ENCODE measurements around the gene ZG16B. TPM values are rescaled to one million over a fixed set of nuclear protein-coding genes. Genes with fewer than 3 reads are reported as not detected.

The ZG16B gene
- total RNA-seq, 2 experiments from 2014 or later = 0.97 to 2.1 TPM

GRCh38 chr16:2787961-2788360 is 42.1 kb upstream of the ZG16B start:
- CTCF ChIA-PET = interaction anchor here (0.5 to 0.8 kb wide), 2 partner anchors 52 to 89 kb away, joined by 3 read pairs; no protein-coding TSS in a partner anchor
- H3K4me1 Mint-ChIP-seq (ENCODE audit: low read depth) = peaks cover 7% of the 10 kb centered on the region

GRCh38 chr16:2790631-2791030 is 39.5 kb upstream of the ZG16B start:
- DNase-seq = no peak
- Mint-ChIP-seq H3K4me1 (ENCODE audit: low read depth) (peaks cover 3% of the 10 kb centered on the region), H3K36me3 (ENCODE audit: low read depth) (no peaks in the 10 kb centered on the region), H3K27me3 (peaks cover 9% of the 10 kb centered on the region), H3K9me3 (no peaks in the 10 kb centered on the region), H3K27ac (no peak overlapping the region), H3K4me3 (no peak overlapping the region)
- no peak for TF ChIP-seq CTCF (IDR thresholded peaks at IDR 0.05)
- CTCF ChIA-PET = interaction anchor here (1.0 to 1.5 kb wide), 2 partner anchors 49 to 78 kb away, joined by 3 to 6 read pairs; no protein-coding TSS in a partner anchor
- ATAC-seq = no peak
- intact Hi-C loops (cut with micrococcal nuclease) = no loop called here
- POLR2A ChIA-PET = no interaction called here

More at GRCh38 chr16:2787961-2788360, 42.1 kb upstream of the ZG16B start:
- Mint-ChIP-seq H3K27ac (no peak overlapping the region), H3K36me3 (ENCODE audit: low read depth) (no peaks in the 10 kb centered on the region), H3K4me3 (no peak overlapping the region), H3K9me3 (no peaks in the 10 kb centered on the region), H3K27me3 (peaks cover 2% of the 10 kb centered on the region)
- ATAC-seq = no peak
- no peak for DNase-seq
- intact Hi-C loops (cut with micrococcal nuclease) = no loop called here
- POLR2A ChIA-PET = interaction anchor here (0.6 kb wide), 1 partner anchor 9 kb away, joined by 3 read pairs; no protein-coding TSS in a partner anchor
- TF ChIP-seq CTCF (IDR thresholded peaks at IDR 0.05) = no peak

GRCh38 chr16:2791174-2791573 is 38.9 kb upstream of the ZG16B start:
- Mint-ChIP-seq H3K27ac (no peak overlapping the region), H3K36me3 (ENCODE audit: low read depth) (no peaks in the 10 kb centered on the region), H3K4me3 (no peak overlapping the region), H3K27me3 (peaks cover 9% of the 10 kb centered on the region), H3K9me3 (no peaks in the 10 kb centered on the region), H3K4me1 (ENCODE audit: low read depth) (peaks cover under 1% of the 10 kb centered on the region)
- DNase-seq = no peak
- ChIA-PET POLR2A (interaction anchor here (1.3 kb wide), 1 partner anchor 20 kb away, joined by 5 read pairs; no protein-coding TSS in a partner anchor), CTCF (interaction anchor here (1.0 to 1.5 kb wide), 2 partner anchors 48 to 77 kb away, joined by 3 to 6 read pairs; no protein-coding TSS in a partner anchor)
- TF ChIP-seq CTCF (IDR thresholded peaks at IDR 0.05) = no peak
- intact Hi-C loops (cut with micrococcal nuclease) = no loop called here
- no peak for ATAC-seq

GRCh38 chr16:2792940-2793339 is 37.2 kb upstream of the ZG16B start:
- no peaks in the 10 kb centered on the region for H3K9me3 Mint-ChIP-seq
- POLR2A ChIA-PET = no interaction called here
- intact Hi-C loops (cut with micrococcal nuclease) = no loop called here
- H3K27ac Mint-ChIP-seq = no peak overlapping the region
- no peak for TF ChIP-seq CTCF (IDR thresholded peaks at IDR 0.05)
- CTCF ChIA-PET = interaction anchor here (1.2 to 1.7 kb wide), 2 partner anchors 8 to 9 kb away, joined by 3 to 4 read pairs; no protein-coding TSS in a partner anchor
- no peaks in the 10 kb centered on the region for H3K4me1 Mint-ChIP-seq (ENCODE audit: low read depth)
- DNase-seq (no peak), ATAC-seq (no peak)
- peaks cover 7% of the 10 kb centered on the region for H3K27me3 Mint-ChIP-seq
- H3K4me3 Mint-ChIP-seq = no peak overlapping the region
- H3K36me3 Mint-ChIP-seq (ENCODE audit: low read depth) = no peaks in the 10 kb centered on the region

GRCh38 chr16:2795395-2796143 is 34.5 kb upstream of the ZG16B start:
- no peak for TF ChIP-seq CTCF (IDR thresholded peaks at IDR 0.05)
- Mint-ChIP-seq H3K4me3 (no peak overlapping the region), H3K27me3 (peaks cover 7% of the 10 kb centered on the region), H3K27ac (no peak overlapping the region), H3K36me3 (ENCODE audit: low read depth) (no peaks in the 10 kb centered on the region), H3K9me3 (no peaks in the 10 kb centered on the region), H3K4me1 (ENCODE audit: low read depth) (no peaks in the 10 kb centered on the region)
- CTCF ChIA-PET = no interaction called here
- ATAC-seq (no peak), DNase-seq (no peak)
- intact Hi-C loops (cut with micrococcal nuclease) = no loop called here
- POLR2A ChIA-PET = no interaction called here
